GM18519 (cell line): ENCODE data around the gene LENG9.

Experiments
- ATAC-seq: cut with Tn5 transposase; IDR thresholded peaks from one replicate; pipeline ENCODE4 v1.9.1; 2021; ENCODE audit warnings: mild to moderate bottlenecking, moderate library complexity; ENCODE audit not compliant: unreplicated experiment, low FRiP score

LENG9 gene

GRCh38 chr19:54444737-54445136 is 18.8 kb downstream of the LENG9 start:
- ATAC-seq: no peak

GRCh38 chr19:54440641-54441040 is 22.9 kb downstream of the LENG9 start:
- ATAC-seq: no peak

GRCh38 chr19:54439174-54439851 is 24.3 kb downstream of the LENG9 start:
- no peak for ATAC-seq

GRCh38 chr19:54436628-54437252 is 26.8 kb downstream of the LENG9 start:
- no peak for ATAC-seq

GRCh38 chr19:54436031-54436523 is 27.5 kb downstream of the LENG9 start:
- no peak for ATAC-seq

GRCh38 chr19:54435551-54436016 is 28.0 kb downstream of the LENG9 start:
- no peak for ATAC-seq

GRCh38 chr19:54434873-54435214 is 28.7 kb downstream of the LENG9 start:
- no peak for ATAC-seq

GRCh38 chr19:54434112-54434872 is 29.3 kb downstream of the LENG9 start:
- ATAC-seq: no peak

GRCh38 chr19:54433697-54434096 is 29.9 kb downstream of the LENG9 start:
- no peak for ATAC-seq

GRCh38 chr19:54432144-54432738 is 31.3 kb downstream of the LENG9 start:
- ATAC-seq: no peak

GRCh38 chr19:54431255-54431838 is 32.2 kb downstream of the LENG9 start:
- ATAC-seq: no peak

- no peak for ATAC-seq
Measured at GRCh38 chr19:54430306-54431254, 33.0 kb downstream of the LENG9 start.

- no peak for ATAC-seq
Measured at GRCh38 chr19:54429545-54430227, 33.9 kb downstream of the LENG9 start.

- ATAC-seq: no peak
Measured at GRCh38 chr19:54429176-54429495, 34.4 kb downstream of the LENG9 start.

GRCh38 chr19:54428323-54429175 is 35.0 kb downstream of the LENG9 start:
- no peak for ATAC-seq

- ATAC-seq: no peak
Measured at GRCh38 chr19:54427586-54427985, 36.0 kb downstream of the LENG9 start.

- ATAC-seq: no peak
Measured at GRCh38 chr19:54426291-54426931, 37.2 kb downstream of the LENG9 start.

GRCh38 chr19:54425382-54425723 is 38.2 kb downstream of the LENG9 start:
- no peak for ATAC-seq
